WTC11 (cell line): ENCODE data around the gene CDH1. TPM values are rescaled to one million over a fixed set of nuclear protein-coding genes. Genes with fewer than 3 reads are reported as not detected.
A peak's percentile ranks its signal among the peaks of the same experiment; 100 is the strongest.

Experiments used
- ATAC-seq: fragments of 200-7000 bp; cut with Tn5 transposase; 2 replicates; pipeline ENCODE4 v1.10.0; 2021; ENCODE audit warnings: mild to moderate bottlenecking, moderate library complexity
- CTCF ChIA-PET: fragments of 300-600 bp; sonication (Branson Sonifier 250); formaldehyde crosslinking; loops from one replicate; lab custom pipeline; 2021; ENCODE audit warnings: antibody characterized with exemption; lab: Charles Lee
- POLR2A ChIA-PET: fragments of 350-600 bp; sonication (Branson Sonifier 250); formaldehyde crosslinking; loops from one replicate; lab custom pipeline; 2021; ENCODE audit warnings: antibody characterized with exemption; lab: Charles Lee
- DNase-seq: peaks from one replicate; pipeline ENCODE4 v3.0.0; 2021; ENCODE audit warnings: low spot score
- H3K27ac Mint-ChIP-seq: 2 replicates; pipeline ENCODE4 v1.8.0; 2021; ENCODE audit warnings: mixed read lengths
- H3K27me3 Mint-ChIP-seq: 2 replicates; pipeline ENCODE4 v1.8.0; 2021; ENCODE audit warnings: low read depth, mild to moderate bottlenecking, moderate library complexity, mixed read lengths
- H3K36me3 Mint-ChIP-seq: 2 replicates; pipeline ENCODE4 v1.8.0; 2021; ENCODE audit warnings: mixed read lengths
- H3K4me1 Mint-ChIP-seq: 2 replicates; pipeline ENCODE4 v1.8.0; 2022; ENCODE audit warnings: mixed read lengths
- H3K4me3 Mint-ChIP-seq: 2 replicates; pipeline ENCODE4 v1.8.0; 2021; ENCODE audit warnings: mild to moderate bottlenecking, moderate library complexity, mixed read lengths
- H3K9me3 Mint-ChIP-seq: 2 replicates; pipeline ENCODE4 v1.8.0; 2021; ENCODE audit warnings: mixed read lengths
- AR ChIP-seq: fragments of 250-450 bp; sonication (Bioruptor Pico); IDR thresholded peaks from 2 replicates; pipeline ENCODE4 v1.9.0; 2021; ENCODE audit warnings: mild to moderate bottlenecking
- ARID4B ChIP-seq: sonication (generic); formaldehyde crosslinking; IDR thresholded peaks from 2 replicates; pipeline ENCODE4 v1.8.0; 2023; ENCODE audit warnings: missing genetic modification reagents, mild to moderate bottlenecking, borderline replicate concordance
- CBFB ChIP-seq: sonication (generic); formaldehyde crosslinking; IDR thresholded peaks from 2 replicates; pipeline ENCODE4 v1.8.1; 2022; ENCODE audit warnings: mild to moderate bottlenecking, low read depth, missing genetic modification reagents
- CREB1 ChIP-seq: sonication (generic); formaldehyde crosslinking; IDR thresholded peaks from 2 replicates; pipeline ENCODE4 v1.8.0; 2023; ENCODE audit warnings: mild to moderate bottlenecking, missing genetic modification reagents
- CREM ChIP-seq: sonication (generic); formaldehyde crosslinking; IDR thresholded peaks from 2 replicates; pipeline ENCODE4 v1.8.1; 2022; ENCODE audit warnings: mild to moderate bottlenecking, missing genetic modification reagents, moderate library complexity
- ETV6 ChIP-seq: sonication (generic); formaldehyde crosslinking; IDR thresholded peaks from 2 replicates; pipeline ENCODE4 v1.8.1; 2022; ENCODE audit warnings: mild to moderate bottlenecking, missing genetic modification reagents
- FOXJ3 ChIP-seq: sonication (generic); formaldehyde crosslinking; IDR thresholded peaks from 2 replicates; pipeline ENCODE4 v1.9.0; 2021; ENCODE audit warnings: missing genetic modification reagents, mild to moderate bottlenecking, borderline replicate concordance
- FOXP4 ChIP-seq: sonication (generic); formaldehyde crosslinking; IDR thresholded peaks from 2 replicates; pipeline ENCODE4 v1.8.0; 2022; ENCODE audit warnings: mild to moderate bottlenecking, missing genetic modification reagents
- GRHL2 ChIP-seq: fragments of 250-450 bp; sonication (Bioruptor Pico); IDR thresholded peaks from 2 replicates; pipeline ENCODE4 v1.8.0; 2022; ENCODE audit warnings: mild to moderate bottlenecking, moderate library complexity; ENCODE audit not compliant: insufficient replicate concordance, severe bottlenecking
- GTF2I ChIP-seq: fragments of 250-450 bp; sonication (Bioruptor Pico); conservative IDR thresholded peaks from 2 replicates; pipeline ENCODE4 v1.4.0; 2021; ENCODE audit warnings: mild to moderate bottlenecking
- MYBL2 ChIP-seq: sonication (generic); formaldehyde crosslinking; IDR thresholded peaks from 2 replicates; pipeline ENCODE4 v1.8.1; 2023; ENCODE audit warnings: mild to moderate bottlenecking, moderate library complexity, missing genetic modification reagents
- OVOL2 ChIP-seq: fragments of 250-450 bp; sonication (Bioruptor Pico); IDR thresholded peaks from 2 replicates; pipeline ENCODE4 v1.9.0; 2021; ENCODE audit warnings: mild to moderate bottlenecking, borderline replicate concordance
- PRRX2 ChIP-seq: fragments of 250-450 bp; sonication (Bioruptor Pico); IDR thresholded peaks from 2 replicates; pipeline ENCODE4 v1.8.0; 2021; ENCODE audit warnings: mild to moderate bottlenecking
- SMAD3 ChIP-seq: sonication (generic); formaldehyde crosslinking; IDR thresholded peaks from 2 replicates; pipeline ENCODE4 v1.8.0; 2022; ENCODE audit warnings: missing genetic modification reagents, mild to moderate bottlenecking, borderline replicate concordance
- SOX15 ChIP-seq: fragments of 250-450 bp; sonication (Bioruptor Pico); IDR thresholded peaks from 2 replicates; pipeline ENCODE4 v1.9.0; 2021; ENCODE audit warnings: mild to moderate bottlenecking
- ZBTB21 ChIP-seq: sonication (generic); formaldehyde crosslinking; IDR thresholded peaks from 2 replicates; pipeline ENCODE4 v1.8.1; 2023; ENCODE audit warnings: mild to moderate bottlenecking, missing genetic modification reagents, borderline replicate concordance
- ZNF232 ChIP-seq: sonication (generic); formaldehyde crosslinking; IDR thresholded peaks from 2 replicates; pipeline ENCODE4 v1.8.0; 2022; ENCODE audit warnings: mild to moderate bottlenecking, missing genetic modification reagents
- ZNF281 ChIP-seq: sonication (generic); formaldehyde crosslinking; IDR thresholded peaks from 2 replicates; pipeline ENCODE4 v1.8.0; 2023; ENCODE audit warnings: mild to moderate bottlenecking, missing genetic modification reagents
- ZNF671 ChIP-seq: fragments of 250-450 bp; sonication (Bioruptor Pico); IDR thresholded peaks from 2 replicates; pipeline ENCODE4 v1.8.0; 2021; ENCODE audit warnings: mild to moderate bottlenecking
- total RNA-seq: library from RNA; stranded (reverse); gene quantifications from 3 replicates; pipeline ENCODE4 v1.2.3, GENCODE V29; 2021

The CDH1 gene
- total RNA-seq, 1 experiment from 2014 or later = 278 TPM

GRCh38 chr16:68802190-68802589 lies 65.1 kb downstream of the CDH1 start:
- DNase-seq (no peak), ATAC-seq (no peak)
- no peaks in the 10 kb centered on the region for H3K27me3 Mint-ChIP-seq
- no peaks in the 10 kb centered on the region for H3K9me3 Mint-ChIP-seq
- peaks cover 44% of the 10 kb centered on the region for H3K36me3 Mint-ChIP-seq
- peak overlapping the region; percentile 27; the same call in 1 of the 2 replicates for H3K27ac Mint-ChIP-seq
- no peak for TF ChIP-seq GTF2I (CRISPR knock-in tag)
- no peak for TF ChIP-seq ZNF671 (CRISPR knock-in tag)
- no peak for TF ChIP-seq CREM (CRISPR knock-in tag)
- TF ChIP-seq SMAD3 (CRISPR knock-in tag) = no peak
- TF ChIP-seq CREB1 (CRISPR knock-in tag) = no peak
- TF ChIP-seq SOX15 (CRISPR knock-in tag) = no peak
- no peak for TF ChIP-seq CBFB
- no peak for TF ChIP-seq ZBTB21 (CRISPR knock-in tag)
- TF ChIP-seq FOXP4 = no peak
- no peak for TF ChIP-seq AR
- no peak for TF ChIP-seq OVOL2 (CRISPR knock-in tag)
- TF ChIP-seq PRRX2 (CRISPR knock-in tag) = no peak
- TF ChIP-seq ZNF232 (CRISPR knock-in tag) = no peak
- no peak for TF ChIP-seq ARID4B (CRISPR knock-in tag)
- TF ChIP-seq ETV6 (CRISPR knock-in tag) = no peak
- no peak for TF ChIP-seq FOXJ3 (CRISPR knock-in tag)
- TF ChIP-seq GRHL2 = no peak
- TF ChIP-seq MYBL2 (CRISPR knock-in tag) = no peak
- no peak for TF ChIP-seq ZNF281 (CRISPR knock-in tag)
- H3K4me3 Mint-ChIP-seq = no peak overlapping the region
- ChIA-PET POLR2A (no interaction called here), CTCF (no interaction called here)
- peaks cover 36% of the 10 kb centered on the region for H3K4me1 Mint-ChIP-seq
